Bone marrow (tissue), 2 donors: Measurements from ENCODE around the gene INTS11.

Source experiments
- DNase-seq, 2 donors: peaks; one replicate each; lab custom pipeline; 2025; lab: John Stamatoyannopoulos, UW

The INTS11 gene

DNA sequence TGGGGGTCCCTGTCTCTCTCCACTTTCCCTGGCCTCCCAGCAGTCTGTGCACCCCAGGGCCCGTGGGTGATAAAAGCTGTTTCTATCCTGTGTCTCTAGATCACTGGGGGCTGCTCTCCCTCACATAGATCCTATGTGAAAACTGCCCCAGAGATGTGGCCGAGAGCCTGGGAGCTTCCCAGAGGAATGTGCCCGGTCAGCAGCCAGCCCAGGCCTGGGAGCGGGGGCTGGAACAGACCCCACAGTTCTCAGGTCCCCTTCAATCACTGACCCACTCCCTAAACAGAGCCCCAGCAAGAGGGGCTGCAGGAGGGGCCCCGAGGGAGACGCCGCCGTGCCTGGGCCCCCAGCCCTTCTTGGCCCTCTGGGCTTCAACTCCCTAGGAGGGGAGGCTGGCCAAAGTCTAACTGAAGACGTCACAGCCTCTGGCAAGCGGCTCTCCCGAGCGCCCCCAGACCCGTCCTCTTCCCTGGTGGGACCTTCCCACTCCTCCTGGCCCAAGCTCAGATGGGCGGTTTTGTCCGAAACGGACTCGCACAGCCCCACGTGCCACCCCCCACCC lies 33.5 kb upstream of the INTS11 start:
- no peak for DNase-seq

DNA sequence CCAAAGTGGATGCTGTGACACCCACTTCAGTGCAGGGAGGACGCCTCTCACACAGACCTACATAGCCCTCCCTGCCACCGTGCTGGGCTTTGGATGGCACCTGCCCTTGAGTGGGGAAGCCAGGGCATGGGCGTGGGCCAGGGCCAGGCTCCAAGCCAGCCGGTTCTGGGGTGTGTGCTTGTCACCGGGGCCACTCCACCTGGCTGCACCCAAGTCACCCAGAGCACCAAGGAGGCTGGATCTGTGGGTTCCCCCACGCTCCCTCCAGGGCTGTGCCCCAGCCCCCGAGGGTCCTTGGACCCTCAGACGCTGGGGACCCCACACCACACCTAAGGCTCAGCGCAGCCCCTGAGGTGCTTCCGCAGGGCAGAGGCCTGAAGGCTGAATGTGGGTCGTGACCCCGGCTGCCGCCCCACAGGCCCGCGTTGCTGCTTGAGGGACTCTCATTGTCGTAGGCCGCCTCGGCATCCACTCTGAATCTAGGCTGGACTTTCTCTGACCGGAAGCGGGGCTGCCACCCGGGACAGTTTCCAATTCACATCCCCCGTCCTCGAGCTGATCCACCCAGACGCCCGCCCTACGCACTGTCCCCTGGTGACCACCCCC lies 32.4 kb upstream of the INTS11 start:
- DNase-seq = no peak

DNA sequence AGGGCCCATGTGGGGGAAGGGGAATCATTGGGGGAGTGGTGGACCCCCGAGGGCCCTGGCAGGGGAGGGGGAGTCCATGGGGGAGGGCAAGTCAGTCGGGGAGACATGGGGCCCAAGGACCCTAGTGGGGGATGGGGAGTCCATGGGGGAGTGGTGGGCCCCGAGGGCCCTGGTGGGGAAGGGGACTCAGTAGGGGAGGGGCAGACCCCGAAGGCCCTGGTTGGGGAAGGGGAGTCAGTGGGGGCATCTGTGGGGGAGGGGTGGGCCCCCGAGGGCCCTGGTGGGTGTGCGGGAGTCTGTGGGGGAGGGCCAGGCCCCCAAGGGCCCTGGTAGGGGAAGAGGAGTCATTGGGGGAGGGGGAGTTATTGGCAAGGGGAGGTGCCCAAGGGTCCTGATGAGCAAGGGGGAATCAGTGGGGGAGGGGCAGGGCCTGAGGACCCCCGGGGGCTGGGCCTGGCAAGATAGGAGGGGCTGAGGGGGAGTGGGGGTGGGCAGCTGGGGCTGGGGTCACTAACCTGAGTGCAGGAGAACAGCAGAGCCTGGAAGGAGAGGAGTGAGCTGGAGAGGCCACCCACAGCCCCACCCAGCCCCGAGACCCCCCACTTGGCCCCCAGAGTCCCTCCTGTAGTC lies 31.8 kb upstream of the INTS11 start:
- no peak for DNase-seq

DNA sequence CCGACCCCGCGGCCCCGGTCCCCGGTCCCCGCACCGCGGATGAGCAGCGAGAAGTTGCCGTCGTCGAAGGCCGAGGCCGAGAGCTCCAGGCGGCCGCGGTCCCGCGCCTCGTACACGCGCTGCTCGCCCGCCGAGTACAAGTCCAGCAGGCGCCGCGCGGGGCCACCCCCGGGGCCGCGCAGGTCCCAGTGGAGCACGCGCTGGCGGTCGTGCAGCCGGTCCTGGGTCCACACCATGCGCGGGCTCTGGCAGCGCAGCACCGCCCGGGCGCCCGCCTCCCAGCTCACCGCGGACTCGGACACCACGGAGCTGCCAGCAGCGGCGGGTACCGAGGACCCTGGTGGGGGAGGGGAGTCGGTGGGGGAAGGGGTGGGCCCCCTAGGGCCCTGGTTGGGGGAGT lies 31.0 kb upstream of the INTS11 start:
- no peak for DNase-seq

DNA sequence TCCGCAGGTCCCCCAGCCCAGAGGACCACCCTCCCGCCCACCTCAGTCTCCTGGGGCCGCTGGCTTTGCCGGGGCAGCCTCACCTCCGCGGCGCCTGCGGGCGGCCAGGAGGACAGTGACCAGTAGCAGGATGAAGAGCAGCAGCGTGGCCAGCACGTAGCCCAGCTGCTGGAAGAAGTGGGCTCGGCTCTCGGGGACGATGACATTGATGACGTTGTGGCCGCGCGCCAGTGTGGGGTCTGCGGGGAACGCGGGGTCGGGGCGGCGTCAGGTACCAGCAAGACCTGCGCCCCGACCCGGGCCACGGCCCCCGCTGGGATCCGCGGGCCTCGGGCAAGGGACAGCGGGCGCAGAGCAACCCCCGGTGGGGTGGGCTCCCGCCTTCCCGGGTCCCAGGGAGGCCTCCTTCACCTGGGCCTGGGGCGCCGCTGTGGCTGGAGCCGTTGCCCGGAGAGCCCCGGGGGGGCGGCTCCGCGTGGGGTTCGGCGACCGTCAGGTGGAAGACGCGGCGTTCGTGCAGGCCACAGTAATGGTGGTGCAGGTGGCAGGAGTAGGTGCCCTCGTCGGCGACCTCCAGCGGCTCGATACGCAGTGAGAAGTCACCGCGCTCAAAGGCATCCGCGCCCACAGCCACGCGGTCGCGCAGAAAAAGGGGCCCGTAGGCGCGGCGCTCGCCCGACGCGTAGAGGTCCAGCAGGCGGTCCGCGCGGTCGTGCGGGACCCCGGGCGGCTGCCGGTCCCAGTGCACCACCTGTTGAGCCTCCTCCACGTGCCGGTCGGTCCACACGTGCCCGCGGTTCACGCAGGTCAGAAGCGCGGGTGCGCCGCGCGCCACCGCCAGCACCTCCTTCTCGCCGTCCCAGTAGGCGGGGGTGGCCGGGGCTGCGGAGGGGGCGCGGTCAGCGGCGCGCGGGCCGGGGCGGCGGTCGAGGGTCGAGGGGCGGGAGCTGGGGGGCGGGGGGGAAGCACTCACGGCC lies 30.1 kb upstream of the INTS11 start:
- no peak for DNase-seq

DNA sequence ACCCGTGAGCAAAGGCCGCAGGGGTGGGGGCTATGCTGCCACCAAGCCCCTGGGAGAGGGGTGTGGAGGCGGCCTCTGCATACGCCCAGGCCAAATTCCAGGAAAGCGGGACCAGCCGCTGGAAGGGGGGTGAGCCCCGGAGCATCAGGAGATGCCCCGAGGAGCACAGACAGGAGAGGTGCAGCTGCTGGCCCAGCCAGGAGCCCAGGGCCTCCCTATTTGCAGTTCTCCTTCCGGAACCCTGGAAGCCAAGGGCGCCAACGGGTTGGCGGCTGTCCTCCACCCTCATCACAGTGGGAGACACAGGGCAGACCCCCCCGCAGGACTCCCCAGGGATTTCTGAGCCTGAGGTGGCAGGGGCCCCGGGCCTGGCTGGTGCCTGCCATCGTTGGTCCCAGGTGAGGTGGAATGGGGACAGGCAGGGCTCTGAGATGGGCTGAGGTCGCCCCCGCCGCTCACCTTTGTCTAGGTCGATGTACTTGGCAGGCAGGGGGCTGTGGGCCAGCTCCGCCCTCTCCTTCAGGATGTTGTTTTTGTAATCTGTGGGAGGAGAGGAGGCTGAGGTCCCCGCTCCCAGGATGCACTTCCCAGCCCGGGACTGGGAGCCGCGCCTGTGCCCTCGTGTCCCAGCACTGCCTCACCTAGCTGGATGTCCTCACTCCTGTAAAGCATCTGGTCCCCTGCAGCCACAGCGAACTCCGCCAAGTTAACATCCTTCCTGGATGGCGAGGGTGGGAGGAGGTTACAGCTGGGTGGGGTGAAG lies 29.1 kb upstream of the INTS11 start:
- no peak for DNase-seq

DNA sequence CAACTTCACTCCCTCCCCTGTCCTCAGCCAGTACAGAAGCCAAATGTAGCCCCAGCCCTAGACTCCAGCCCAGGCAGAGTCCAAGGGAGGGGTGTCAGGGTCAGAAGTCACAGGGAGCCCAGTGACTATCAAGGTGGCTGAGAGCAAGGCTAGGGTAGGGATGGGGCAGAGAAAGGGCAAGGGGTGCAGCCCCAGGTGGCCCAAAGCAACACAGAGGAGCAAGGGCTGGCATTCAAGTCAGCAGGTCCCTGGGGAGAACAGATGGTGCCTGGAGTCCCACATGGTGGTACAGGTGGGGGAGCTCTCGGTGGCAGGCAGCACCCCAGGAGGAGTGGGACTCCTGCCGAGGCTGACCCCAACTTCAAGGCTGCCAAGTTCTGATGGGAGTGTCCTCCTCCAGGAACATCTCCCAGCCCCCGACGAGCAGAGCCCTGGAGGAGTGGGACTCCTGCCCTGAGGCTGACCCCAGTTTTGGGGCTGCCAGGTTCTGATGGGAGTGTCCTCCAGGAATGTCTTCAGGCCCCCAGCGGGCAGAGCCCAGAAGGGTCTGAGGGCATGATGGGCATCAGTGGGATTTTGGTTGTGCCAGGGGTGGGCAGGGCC lies 28.4 kb upstream of the INTS11 start:
- no peak for DNase-seq

DNA sequence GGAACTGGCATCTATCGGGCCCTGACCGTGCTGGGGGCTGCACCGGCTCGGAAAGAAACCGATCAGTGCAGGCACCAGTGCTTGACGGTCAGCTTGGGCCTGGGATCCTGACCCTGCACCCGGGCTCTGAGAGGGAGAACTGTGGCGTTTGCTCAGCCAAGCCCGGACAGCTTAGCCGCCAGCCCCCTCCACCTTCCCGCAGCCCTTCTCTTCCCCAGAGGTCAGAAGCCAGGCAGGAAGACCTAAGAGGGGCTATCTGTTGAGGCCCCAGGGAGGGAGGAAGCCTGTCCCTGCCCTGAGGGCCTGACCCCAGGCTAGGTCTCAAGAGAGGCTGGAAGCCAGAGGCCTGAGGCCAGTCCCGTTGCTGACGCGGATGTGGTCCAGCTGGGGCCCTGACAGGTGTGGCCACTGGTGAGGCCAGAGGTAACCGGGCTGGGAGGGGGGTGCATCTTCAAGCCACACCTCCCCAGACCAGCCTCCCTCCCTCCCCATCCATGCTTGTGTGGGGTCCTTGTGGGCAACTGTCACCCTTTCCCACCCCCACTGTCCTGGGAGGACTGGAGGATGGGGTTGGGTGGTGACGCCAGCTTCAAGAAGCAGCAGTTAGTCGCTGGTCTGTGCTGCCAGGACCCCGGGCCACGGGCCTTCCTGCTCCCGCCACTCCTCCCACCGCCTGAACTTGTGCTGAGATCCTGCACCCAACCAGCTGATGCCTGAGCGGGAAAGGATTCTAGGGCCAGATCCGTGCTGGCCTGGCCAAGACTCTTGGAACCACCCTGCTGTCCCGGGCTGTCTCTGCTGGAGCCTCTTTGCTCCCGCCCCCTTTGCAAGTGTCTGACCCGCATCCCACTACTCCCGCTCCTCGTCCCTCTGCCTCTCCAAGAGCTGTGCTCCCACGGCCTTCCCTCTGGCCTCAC lies 27.3 kb upstream of the INTS11 start:
- DNase-seq = no peak

DNA sequence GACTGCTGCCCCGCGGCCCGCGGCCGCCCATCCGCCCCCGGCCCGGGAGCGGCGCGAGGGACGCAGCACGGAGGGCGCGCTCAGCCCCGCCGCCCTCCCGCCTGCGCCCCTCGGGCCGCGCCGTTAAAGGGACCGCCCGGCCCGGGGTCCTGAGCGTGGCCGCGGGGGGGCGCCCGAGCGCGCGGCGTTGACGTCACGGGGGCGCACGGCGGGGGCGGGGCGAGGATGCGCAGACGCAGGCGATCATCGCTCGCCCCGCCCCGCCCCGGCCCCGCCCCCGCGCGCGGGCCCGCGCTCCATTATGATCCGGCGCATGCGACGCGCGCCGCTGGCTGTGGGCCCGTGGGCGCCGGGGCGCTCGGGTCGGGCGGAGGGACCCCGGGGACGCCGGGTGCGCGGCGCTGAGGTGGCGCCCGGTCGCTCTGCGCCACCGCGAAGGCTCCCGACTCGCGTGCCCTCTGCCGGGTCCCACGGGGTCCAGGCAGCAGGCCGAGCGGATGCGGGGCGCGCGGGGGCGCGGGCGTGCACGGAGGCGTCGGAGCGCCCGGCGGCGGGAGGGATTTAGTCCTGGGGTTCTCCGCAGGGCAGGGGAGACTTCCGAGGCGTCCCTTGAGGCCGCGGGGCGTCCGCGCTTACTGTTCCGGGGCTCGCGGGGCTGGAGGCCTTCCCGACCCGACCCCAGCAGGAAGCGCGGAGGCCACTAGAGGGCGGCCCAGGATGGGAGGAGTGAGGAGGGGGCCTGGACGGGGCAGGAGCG lies 25.0 kb upstream of the INTS11 start, which contains the start of gene DVL1:
DVL1 (minus strand) TSS at position 163 of the 757 bp plus-strand sequence. CDS start 353 bp downstream, outside the sequence.
- peak in 1 of 2 donors; percentile 56 for DNase-seq

DNA sequence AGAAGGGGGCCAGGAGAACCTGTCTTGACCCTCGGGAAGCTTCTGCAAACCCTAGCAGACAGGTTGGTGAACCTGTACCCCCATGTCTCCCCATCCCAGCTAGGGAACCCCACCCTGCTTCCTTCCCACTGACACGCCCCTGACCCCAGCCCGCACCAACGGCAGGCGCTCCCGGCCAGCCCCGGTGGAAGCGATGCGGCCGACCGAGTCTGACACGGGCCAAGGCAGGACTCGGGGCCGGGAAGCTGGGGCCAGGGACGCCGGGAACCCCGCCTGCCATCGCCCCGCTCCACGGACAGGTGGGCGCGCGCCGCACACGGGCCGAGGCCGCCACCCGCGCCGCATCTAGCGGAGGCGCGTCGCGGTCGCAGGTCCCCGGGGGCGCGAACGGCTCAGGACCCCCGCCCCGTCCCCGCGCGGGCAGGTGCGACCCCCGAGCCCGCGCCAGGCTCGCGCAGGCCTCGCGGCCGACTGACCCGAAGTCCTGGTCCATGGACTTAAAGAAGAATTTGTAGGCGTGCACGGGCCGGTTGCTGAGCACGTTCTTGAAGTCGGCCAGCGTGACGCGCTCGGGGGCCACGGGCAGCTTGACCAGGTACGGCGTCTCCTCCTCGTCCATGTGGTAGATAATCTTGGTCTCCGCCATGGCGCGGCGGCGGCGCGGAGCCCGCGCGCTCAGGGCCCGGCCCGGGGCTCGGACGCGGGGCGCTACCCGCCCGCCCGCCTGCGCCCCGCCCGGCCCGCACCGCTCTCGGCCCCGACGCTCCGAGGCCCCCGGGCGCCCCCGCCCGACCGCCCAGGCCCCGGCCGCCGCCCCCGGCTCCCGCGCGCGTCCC lies 24.2 kb upstream of the INTS11 start:
- peak in 1 of 2 donors; percentile 52 for DNase-seq

DNA sequence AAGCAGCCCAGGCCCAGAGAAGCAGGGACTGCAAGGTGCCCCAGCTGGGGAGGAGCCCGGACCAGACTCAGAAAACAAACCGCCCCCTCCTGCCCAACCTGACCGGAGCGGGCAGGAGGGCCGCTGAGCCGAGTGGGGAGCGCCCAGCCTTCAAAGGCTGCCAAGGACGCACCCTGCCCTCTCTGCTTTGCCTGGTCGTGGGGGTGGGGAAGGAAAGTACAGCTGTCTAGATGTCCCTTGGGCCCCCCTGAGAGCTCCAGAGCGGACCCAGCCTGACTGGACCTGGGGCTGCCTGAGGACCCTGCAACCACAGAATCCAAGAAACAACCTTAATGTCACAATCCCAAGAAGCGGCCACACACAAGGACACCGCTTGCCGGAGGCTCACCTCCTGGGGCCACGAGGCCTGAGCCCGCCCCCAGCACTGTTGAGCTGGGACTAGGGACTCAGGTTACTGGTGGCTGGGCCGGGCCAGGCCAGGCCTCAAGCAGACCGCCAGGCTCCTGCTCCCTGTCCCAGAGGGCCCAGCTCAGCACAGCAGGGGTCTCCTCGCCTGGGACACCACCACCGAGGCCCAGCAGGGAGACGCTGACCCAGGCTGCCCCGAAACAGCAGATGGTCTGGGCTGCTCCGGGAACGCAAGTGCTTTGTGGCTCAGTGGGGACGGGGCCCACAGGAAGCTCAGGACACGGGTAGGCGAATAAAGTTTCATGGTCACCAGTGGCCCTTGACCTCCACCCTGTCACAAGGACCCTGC lies 23.4 kb upstream of the INTS11 start:
- no peak for DNase-seq

DNA sequence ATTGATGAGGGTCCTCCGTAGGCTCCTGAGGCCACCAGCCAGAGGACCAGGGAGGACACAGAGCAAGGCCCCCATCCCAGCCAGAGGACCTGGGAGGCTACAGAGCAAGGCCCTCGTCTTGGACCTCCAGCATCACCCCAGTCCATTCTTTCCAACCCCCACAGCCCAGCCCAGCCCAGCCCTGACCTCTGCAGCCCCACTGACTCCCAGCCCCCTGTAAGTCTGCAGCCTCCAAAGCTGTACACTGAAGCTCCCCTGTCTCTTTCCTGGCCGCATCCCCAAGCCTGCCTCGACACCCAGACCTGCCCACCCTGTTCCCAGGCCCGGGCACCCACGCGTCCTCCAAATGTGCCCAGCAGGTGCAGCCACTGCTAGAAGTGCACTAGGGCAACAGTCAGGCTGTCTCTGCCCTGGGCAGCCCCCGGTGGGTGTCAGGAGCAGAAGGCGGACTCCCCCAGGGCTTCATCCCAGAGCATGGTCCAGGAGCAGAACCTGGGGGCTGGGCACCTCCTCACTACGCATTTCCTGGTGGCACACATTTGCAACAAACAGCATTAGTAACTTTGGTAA lies 22.7 kb upstream of the INTS11 start:
- DNase-seq = no peak

DNA sequence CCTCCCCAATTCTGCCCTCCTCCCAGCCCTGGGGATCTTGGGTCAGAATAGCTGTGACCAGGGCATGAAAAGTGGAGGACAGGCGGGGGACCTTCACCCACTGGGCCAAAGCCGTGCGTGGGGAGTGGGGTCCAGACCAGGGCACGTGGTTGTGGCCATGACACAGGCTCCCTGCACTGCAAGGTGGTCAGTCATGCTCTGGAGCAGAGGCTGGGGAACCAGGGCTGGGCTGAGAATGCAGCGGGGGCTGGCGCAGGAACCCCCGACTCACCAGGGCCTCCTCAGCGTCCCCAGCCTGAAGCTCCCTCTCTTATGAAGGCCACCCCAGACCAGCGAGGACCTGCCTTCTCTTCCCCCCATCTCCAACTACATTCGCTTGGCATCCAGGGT lies 22.0 kb upstream of the INTS11 start:
- DNase-seq = no peak

DNA sequence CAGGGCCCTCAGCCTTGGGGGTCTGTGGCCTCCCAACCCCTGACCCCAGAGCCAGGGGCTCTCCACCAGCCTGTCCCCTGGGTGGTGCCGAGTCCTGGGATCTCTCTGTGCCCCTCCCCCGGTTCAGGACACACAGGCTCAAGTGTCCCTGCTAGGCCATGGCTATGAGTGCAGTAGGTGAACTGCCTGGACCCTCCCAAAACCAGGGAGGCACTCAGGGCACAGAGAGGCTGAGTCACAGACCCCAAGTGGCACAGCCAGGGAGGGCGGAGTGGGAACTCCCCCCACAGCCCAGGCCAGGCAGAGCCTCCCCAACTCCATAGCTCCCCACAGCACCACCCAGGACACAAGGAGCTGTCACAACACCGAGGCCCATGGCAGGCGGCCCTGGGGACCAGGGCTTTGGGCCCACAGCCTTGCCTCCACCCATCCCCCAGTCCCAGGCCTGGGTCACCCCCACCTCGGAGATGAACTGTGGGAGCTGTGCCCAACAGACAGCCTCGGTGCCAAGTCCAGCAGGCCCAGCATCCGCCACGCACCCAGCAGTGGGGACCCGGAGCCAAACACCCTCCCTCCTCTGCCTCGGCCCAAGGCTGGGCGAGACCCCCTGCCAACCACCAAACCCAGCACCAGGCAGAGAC lies 21.5 kb upstream of the INTS11 start:
- no peak for DNase-seq

DNA sequence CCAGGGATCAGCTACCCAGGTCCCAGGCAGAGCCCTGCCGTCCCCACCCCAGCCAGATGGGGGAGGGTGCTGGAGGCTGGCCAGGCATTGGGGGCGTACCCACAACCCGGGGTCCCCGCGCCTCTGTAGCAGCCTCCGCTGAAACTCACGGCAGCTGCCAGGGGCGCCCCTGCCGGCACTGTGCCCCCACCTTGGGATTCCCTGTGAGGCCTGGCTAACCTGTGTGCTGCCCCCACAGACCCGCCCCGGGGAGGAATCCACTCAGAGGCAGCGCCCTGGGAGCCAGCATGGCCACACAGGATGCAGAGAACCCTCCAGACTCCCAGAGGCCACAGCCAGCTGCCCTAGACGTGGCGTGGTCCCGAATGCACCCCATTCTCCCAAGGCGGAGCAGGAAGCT lies 20.9 kb upstream of the INTS11 start:
- DNase-seq = no peak

DNA sequence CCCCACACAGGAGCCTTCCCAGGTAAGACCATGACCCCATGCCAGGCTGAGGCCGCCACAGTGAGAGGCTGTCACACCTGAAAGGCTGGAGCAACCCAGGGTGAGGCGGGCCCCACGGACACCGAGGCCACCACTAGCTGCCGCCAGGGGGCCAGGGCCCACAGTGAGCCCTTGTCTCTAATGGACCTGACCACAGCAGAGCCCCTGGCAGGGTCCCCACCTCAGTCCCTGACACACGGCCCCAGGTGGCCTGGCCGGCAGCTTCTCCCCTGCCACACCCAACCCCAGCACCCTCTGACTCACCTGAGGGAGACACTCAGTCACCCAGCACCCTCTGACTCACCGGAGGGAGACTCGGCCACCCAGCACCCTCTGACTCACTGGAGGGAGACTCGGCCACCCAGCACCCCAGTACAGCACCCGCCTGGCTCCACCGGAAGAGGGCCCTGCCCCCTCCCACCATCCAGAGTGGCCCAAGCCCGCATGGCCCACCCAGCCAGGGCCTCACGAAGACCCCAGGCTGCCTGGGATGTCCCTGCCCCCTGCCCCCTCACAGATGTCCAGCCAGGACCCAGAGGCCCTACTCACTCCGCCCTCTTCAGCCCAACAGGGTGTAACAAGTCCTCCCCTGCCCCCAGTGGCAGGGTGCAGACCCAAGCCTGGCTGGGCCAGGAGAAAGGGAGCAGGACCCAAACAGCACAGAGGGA lies 20.3 kb upstream of the INTS11 start:
- peak in 1 of 2 donors; percentile 51 for DNase-seq
